ENCODE results near the gene COX8A. TPM values are rescaled to one million over a fixed set of nuclear protein-coding genes. Genes with fewer than 3 reads are reported as not detected.
A peak's percentile ranks its signal among the peaks of the same experiment; 100 is the strongest.

The COX8A gene
- total and polyA plus RNA-seq, 10 donors: 181 to 698 (median 324) TPM

DNA sequence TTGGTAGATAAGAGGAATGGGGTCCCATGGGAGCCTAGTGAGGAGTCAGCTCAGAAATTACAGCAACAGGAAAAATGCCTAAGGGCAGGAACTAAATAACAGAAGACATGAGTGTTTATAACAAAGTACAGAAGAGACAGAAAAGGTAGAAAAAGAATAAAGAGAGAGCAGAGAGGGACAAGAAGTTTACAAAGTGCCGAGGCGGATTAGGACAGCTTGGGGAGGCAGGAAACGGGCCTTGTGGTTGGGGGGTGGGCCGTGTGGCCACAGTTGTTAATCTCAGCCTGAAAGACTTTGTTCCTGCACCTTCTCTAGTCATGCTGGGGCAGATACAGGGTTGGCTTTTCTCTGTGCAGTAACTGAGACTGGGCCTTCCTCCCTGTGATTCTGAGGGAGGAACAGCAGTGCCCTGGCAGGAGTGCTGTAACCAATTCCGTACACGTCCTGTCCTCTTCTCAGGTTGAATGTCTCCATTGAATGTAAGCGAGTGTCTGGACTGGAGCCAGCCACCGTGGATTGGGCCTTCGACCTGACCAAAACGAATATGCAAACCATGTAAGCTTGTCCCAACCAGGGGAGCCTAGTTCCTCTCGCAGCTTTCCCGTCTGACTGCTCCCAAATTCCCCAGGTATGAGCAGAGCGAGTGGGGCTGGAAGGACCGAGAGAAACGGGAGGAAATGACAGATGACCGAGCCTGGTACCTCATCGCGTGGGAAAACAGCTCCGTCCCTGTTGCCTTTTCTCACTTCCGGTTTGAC lies 22.5 kb upstream of the COX8A start:
- Histone ChIP-seq H3K36me3 (peaks cover 0 to 94% (median 42%) of the 10 kb centered on the region in 6 donors), H3K4me1 (peaks cover 0 to 27% (median 14%) of the 10 kb centered on the region in 6 donors), H3K9me3 (no peaks in the 10 kb centered on the region), H3K4me3 (peak overlapping the region in 1 of 8 donors; percentile 9), H3K27ac (peak overlapping the region in 7 of 8 donors; percentile 14 to 83 (median 57)), H3K27me3 (replicated peaks in 1 of 7) (no peaks in the 10 kb centered on the region)
- intact Hi-C loops (cut with DNase I; ENCODE audit: low total_unique reads): no loop called here
- TF ChIP-seq, protein P1, sequence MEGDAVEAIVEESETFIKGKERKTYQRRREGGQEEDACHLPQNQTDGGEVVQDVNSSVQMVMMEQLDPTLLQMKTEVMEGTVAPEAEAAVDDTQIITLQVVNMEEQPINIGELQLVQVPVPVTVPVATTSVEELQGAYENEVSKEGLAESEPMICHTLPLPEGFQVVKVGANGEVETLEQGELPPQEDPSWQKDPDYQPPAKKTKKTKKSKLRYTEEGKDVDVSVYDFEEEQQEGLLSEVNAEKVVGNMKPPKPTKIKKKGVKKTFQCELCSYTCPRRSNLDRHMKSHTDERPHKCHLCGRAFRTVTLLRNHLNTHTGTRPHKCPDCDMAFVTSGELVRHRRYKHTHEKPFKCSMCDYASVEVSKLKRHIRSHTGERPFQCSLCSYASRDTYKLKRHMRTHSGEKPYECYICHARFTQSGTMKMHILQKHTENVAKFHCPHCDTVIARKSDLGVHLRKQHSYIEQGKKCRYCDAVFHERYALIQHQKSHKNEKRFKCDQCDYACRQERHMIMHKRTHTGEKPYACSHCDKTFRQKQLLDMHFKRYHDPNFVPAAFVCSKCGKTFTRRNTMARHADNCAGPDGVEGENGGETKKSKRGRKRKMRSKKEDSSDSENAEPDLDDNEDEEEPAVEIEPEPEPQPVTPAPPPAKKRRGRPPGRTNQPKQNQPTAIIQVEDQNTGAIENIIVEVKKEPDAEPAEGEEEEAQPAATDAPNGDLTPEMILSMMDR (IDR thresholded peaks at IDR 0.05 in 8 of 11, conservative IDR thresholded peaks at IDR 0.05 in 3 of 11): no peak
- no peak for TF ChIP-seq POLR2AphosphoS5 (IDR thresholded peaks at IDR 0.05)
- no peak for TF ChIP-seq POLR2A (IDR thresholded peaks at IDR 0.05)
- no peak for DNase-seq
- 55 to 64% (median 57%) methylated on average over 20 of the region's 20 CpGs for WGBS, 5 donors

DNA sequence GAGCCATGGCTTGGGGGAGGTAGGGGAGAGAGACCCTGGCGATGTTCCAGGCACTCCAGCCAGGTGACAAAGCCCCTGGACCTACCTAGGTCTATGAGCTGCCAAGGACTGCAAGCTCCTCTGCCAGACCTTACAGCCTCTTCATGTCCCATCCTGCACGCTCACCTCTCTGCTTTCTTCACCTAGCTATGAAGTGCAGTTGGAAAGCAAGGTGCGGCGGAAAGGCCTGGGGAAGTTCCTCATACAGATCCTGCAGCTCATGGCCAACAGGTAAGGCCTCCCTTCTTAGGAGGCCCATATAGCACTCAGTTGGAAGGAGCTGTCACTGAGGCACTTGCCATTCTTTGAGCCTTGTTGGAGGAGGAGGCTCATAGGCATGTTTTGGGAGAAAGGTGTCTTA lies 21.9 kb upstream of the COX8A start:
- TF ChIP-seq POLR2AphosphoS5 (IDR thresholded peaks at IDR 0.05) (no peak), POLR2A (IDR thresholded peaks at IDR 0.05) (no peak)
- TF ChIP-seq, protein P1 (IDR thresholded peaks at IDR 0.05 in 8 of 11, conservative IDR thresholded peaks at IDR 0.05 in 3 of 11): no peak
- Histone ChIP-seq H3K36me3 (peaks cover 0 to 93% (median 39%) of the 10 kb centered on the region in 6 donors), H3K9me3 (no peaks in the 10 kb centered on the region), H3K4me1 (peaks cover 0 to 27% (median 14%) of the 10 kb centered on the region in 6 donors), H3K4me3 (peak overlapping the region in 1 of 8 donors; percentile 9), H3K27me3 (replicated peaks in 1 of 7) (no peaks in the 10 kb centered on the region), H3K27ac (peak overlapping the region in 5 of 8 donors; percentile 28 to 83 (median 69))
- DNase-seq: no peak
- 95 to 98% (median 98%) methylated on average over 4 of the region's 4 CpGs for WGBS, 5 donors
- intact Hi-C loops (cut with DNase I; ENCODE audit: low total_unique reads): no loop called here

DNA sequence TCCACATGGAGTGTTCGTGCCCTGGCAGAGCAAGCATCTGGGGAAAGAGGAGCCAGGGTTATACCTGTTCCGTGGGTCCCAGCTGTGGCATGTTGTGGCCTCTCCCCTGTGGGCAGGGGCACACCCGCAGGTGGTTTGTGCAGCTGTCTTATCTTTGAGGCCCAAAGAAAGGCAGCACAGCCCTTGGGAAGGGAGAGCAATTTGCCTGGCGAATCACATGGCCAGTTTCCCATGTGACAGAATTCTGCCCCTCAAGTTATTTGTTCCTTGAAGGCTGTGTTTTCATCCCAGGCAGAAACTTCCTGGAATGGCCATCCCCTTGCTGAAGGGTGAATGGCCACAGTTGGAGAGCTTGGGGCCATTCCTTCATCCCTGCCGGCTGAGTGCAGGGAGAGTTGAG lies 16.4 kb upstream of the COX8A start:
- Histone ChIP-seq H3K9me3 (no peaks in the 10 kb centered on the region), H3K4me1 (peaks cover 0 to 17% (median 13%) of the 10 kb centered on the region in 6 donors), H3K27ac (no peak overlapping the region), H3K4me3 (no peak overlapping the region), H3K27me3 (replicated peaks in 1 of 7) (no peaks in the 10 kb centered on the region), H3K36me3 (peaks cover 0 to 53% (median 33%) of the 10 kb centered on the region in 6 donors)
- intact Hi-C loops (cut with DNase I; ENCODE audit: low total_unique reads): no loop called here
- 88 to 98% (median 92%) methylated on average over 5 of the region's 5 CpGs for WGBS, 5 donors
- DNase-seq: no peak
- TF ChIP-seq POLR2AphosphoS5 (IDR thresholded peaks at IDR 0.05): no peak
- TF ChIP-seq POLR2A (IDR thresholded peaks at IDR 0.05): no peak
- TF ChIP-seq, protein P1 (IDR thresholded peaks at IDR 0.05 in 8 of 11, conservative IDR thresholded peaks at IDR 0.05 in 3 of 11): no peak
